ENCODE data around the gene TMEM178B.
A peak's percentile ranks its signal among the peaks of the same experiment; 100 is the strongest.

DNA sequence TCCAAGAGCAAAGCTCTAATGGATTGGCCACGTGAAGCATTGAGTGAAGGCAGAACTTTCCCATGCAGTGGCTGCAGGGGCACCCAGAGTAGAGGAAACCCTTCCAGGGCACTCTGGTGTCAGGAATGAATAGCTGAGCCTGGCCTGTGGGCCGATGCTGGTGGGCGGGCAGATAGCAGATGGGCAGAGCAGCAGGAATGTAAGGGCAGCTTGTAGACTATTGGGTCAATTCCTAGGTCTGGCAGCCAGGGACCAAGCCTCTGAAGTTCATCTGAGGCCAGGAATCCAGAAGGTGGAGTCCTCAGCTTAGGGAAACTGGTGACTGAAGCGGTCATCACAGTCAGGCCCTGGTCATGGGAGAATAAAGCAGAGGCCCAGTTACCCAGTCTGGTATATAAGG, 115.4 kb downstream of the TMEM178B start:
- no peak for TF ChIP-seq RBAK (CRISPR knock-in tag; IDR thresholded peaks at IDR 0.05)
- TF ChIP-seq, protein P1, sequence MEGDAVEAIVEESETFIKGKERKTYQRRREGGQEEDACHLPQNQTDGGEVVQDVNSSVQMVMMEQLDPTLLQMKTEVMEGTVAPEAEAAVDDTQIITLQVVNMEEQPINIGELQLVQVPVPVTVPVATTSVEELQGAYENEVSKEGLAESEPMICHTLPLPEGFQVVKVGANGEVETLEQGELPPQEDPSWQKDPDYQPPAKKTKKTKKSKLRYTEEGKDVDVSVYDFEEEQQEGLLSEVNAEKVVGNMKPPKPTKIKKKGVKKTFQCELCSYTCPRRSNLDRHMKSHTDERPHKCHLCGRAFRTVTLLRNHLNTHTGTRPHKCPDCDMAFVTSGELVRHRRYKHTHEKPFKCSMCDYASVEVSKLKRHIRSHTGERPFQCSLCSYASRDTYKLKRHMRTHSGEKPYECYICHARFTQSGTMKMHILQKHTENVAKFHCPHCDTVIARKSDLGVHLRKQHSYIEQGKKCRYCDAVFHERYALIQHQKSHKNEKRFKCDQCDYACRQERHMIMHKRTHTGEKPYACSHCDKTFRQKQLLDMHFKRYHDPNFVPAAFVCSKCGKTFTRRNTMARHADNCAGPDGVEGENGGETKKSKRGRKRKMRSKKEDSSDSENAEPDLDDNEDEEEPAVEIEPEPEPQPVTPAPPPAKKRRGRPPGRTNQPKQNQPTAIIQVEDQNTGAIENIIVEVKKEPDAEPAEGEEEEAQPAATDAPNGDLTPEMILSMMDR (CRISPR knock-in tag; IDR thresholded peaks at IDR 0.05) = 0 out of 2 replicates have a peak, but pooled peaks have one; percentile 6
- TF ChIP-seq, protein P2, sequence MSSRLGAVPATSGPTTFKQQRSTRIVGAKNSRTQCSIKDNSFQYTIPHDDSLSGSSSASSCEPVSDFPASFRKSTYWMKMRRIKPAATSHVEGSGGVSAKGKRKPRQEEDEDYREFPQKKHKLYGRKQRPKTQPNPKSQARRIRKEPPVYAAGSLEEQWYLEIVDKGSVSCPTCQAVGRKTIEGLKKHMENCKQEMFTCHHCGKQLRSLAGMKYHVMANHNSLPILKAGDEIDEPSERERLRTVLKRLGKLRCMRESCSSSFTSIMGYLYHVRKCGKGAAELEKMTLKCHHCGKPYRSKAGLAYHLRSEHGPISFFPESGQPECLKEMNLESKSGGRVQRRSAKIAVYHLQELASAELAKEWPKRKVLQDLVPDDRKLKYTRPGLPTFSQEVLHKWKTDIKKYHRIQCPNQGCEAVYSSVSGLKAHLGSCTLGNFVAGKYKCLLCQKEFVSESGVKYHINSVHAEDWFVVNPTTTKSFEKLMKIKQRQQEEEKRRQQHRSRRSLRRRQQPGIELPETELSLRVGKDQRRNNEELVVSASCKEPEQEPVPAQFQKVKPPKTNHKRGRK (CRISPR knock-in tag; IDR thresholded peaks at IDR 0.05) = no peak
- no peak for TF ChIP-seq ZSCAN29 (CRISPR knock-in tag; conservative IDR thresholded peaks at IDR 0.05)
- no peak for TF ChIP-seq ZNF776 (CRISPR knock-in tag; IDR thresholded peaks at IDR 0.05)
- TF ChIP-seq MAFK (conservative IDR thresholded peaks at IDR 0.05 in 1 of 2, IDR thresholded peaks at IDR 0.05 in 1 of 2; ENCODE audit: low read length in 2 of 2) = no peak
- TF ChIP-seq POLR2AphosphoS5 (IDR thresholded peaks at IDR 0.05; ENCODE audit: low read depth, low read length) = no peak
- TF ChIP-seq, protein P3, sequence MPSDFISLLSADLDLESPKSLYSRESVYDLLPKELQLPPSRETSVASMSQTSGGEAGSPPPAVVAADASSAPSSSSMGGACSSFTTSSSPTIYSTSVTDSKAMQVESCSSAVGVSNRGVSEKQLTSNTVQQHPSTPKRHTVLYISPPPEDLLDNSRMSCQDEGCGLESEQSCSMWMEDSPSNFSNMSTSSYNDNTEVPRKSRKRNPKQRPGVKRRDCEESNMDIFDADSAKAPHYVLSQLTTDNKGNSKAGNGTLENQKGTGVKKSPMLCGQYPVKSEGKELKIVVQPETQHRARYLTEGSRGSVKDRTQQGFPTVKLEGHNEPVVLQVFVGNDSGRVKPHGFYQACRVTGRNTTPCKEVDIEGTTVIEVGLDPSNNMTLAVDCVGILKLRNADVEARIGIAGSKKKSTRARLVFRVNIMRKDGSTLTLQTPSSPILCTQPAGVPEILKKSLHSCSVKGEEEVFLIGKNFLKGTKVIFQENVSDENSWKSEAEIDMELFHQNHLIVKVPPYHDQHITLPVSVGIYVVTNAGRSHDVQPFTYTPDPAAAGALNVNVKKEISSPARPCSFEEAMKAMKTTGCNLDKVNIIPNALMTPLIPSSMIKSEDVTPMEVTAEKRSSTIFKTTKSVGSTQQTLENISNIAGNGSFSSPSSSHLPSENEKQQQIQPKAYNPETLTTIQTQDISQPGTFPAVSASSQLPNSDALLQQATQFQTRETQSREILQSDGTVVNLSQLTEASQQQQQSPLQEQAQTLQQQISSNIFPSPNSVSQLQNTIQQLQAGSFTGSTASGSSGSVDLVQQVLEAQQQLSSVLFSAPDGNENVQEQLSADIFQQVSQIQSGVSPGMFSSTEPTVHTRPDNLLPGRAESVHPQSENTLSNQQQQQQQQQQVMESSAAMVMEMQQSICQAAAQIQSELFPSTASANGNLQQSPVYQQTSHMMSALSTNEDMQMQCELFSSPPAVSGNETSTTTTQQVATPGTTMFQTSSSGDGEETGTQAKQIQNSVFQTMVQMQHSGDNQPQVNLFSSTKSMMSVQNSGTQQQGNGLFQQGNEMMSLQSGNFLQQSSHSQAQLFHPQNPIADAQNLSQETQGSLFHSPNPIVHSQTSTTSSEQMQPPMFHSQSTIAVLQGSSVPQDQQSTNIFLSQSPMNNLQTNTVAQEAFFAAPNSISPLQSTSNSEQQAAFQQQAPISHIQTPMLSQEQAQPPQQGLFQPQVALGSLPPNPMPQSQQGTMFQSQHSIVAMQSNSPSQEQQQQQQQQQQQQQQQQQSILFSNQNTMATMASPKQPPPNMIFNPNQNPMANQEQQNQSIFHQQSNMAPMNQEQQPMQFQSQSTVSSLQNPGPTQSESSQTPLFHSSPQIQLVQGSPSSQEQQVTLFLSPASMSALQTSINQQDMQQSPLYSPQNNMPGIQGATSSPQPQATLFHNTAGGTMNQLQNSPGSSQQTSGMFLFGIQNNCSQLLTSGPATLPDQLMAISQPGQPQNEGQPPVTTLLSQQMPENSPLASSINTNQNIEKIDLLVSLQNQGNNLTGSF (CRISPR knock-in tag; IDR thresholded peaks at IDR 0.05) = no peak

All from HepG2 (cell line).